ENCODE data around the gene SLC13A1.

The SLC13A1 gene

GRCh38 chr7:123154231-123154860 lies 45.4 kb downstream of the SLC13A1 start:
- H3K4ac ChIP-seq (ENCODE audit: low read length): no peak overlapping the region
- H3K9me3 ChIP-seq (replicated peaks in 1 of 2; ENCODE audit: control insufficient read depth in 2 of 2, insufficient read depth in 1 of 2, low read depth in 1 of 2, low read length in 2 of 2): no peaks in the 10 kb centered on the region
- no CpG with 5 or more reads among the region's 3 CpGs for WGBS, 2 donors (ENCODE audit: extremely low coverage in 2 of 2, insufficient read length in 2 of 2, insufficient replicate concordance in 1 of 2)

GRCh38 chr7:123151443-123151842 lies 48.3 kb downstream of the SLC13A1 start:
- Histone ChIP-seq H3K23ac (ENCODE audit: low read depth, low read length, poor library complexity) (no peak overlapping the region), H3K14ac (ENCODE audit: low read length) (no peak overlapping the region), H2BK120ac (ENCODE audit: low read depth, low read length) (no peak overlapping the region), H3K9ac (ENCODE audit: low read depth, low read length, poor library complexity) (no peak overlapping the region), H4K91ac (ENCODE audit: low read depth, low read length, poor library complexity) (no peak overlapping the region), H4K8ac (ENCODE audit: low read depth, low read length) (no peak overlapping the region), H3K4me3 (ENCODE audit: low read length in 2 of 2) (no peak overlapping the region), H2BK15ac (ENCODE audit: low read length) (no peak overlapping the region), H3K4ac (ENCODE audit: low read length) (no peak overlapping the region), H2BK5ac (ENCODE audit: low read length) (no peak overlapping the region), H2AFZ (ENCODE audit: low read length) (no peak overlapping the region), H3K79me1 (ENCODE audit: low read depth, low read length) (no peaks in the 10 kb centered on the region), H3K4me1 (ENCODE audit: control insufficient read depth in 2 of 2, insufficient read depth in 1 of 2, low read depth in 1 of 2, low read length in 2 of 2) (no peaks in the 10 kb centered on the region), H2AK5ac (ENCODE audit: low read depth, low read length) (no peak overlapping the region), H3K18ac (ENCODE audit: low read length) (no peak overlapping the region), H3K4me2 (ENCODE audit: insufficient read depth, low read length, poor library complexity, severe bottlenecking) (no peak overlapping the region), H3K27me3 (ENCODE audit: control insufficient read depth in 3 of 3, insufficient read depth in 3 of 3, low read depth in 1 of 3, low read length in 3 of 3) (no peaks in the 10 kb centered on the region), H3K36me3 (replicated peaks in 1 of 2; ENCODE audit: control insufficient read depth in 2 of 2, insufficient read depth in 2 of 2, low read length in 2 of 2) (no peaks in the 10 kb centered on the region), H3K9me3 (replicated peaks in 1 of 2; ENCODE audit: control insufficient read depth in 2 of 2, insufficient read depth in 1 of 2, low read depth in 1 of 2, low read length in 2 of 2) (no peaks in the 10 kb centered on the region), H3K27ac (replicated peaks; ENCODE audit: low read length) (no peak overlapping the region), H2BK12ac (ENCODE audit: low read length) (no peak overlapping the region)
- DNase-seq (ENCODE audit: low spot score): no peak
- no CpG with 5 or more reads among the region's 3 CpGs for WGBS, 2 donors (ENCODE audit: extremely low coverage in 2 of 2, insufficient read length in 2 of 2, insufficient replicate concordance in 1 of 2)

More at GRCh38 chr7:123154231-123154860, 45.4 kb downstream of the SLC13A1 start:
- H3K79me1 ChIP-seq (ENCODE audit: low read depth, low read length): no peaks in the 10 kb centered on the region
- H3K4me1 ChIP-seq (ENCODE audit: control insufficient read depth in 2 of 2, insufficient read depth in 1 of 2, low read depth in 1 of 2, low read length in 2 of 2): no peaks in the 10 kb centered on the region
- peak; percentile 86 for DNase-seq (ENCODE audit: low spot score)
- no peak overlapping the region for H3K18ac ChIP-seq (ENCODE audit: low read length)
- H2BK5ac ChIP-seq (ENCODE audit: low read length): no peak overlapping the region
- no peak overlapping the region for H4K91ac ChIP-seq (ENCODE audit: low read depth, low read length, poor library complexity)
- H2AK5ac ChIP-seq (ENCODE audit: low read depth, low read length): no peak overlapping the region
- no peak overlapping the region for H3K4me2 ChIP-seq (ENCODE audit: insufficient read depth, low read length, poor library complexity, severe bottlenecking)
- no peak overlapping the region for H4K8ac ChIP-seq (ENCODE audit: low read depth, low read length)
- H2BK120ac ChIP-seq (ENCODE audit: low read depth, low read length): no peak overlapping the region
- no peak overlapping the region for H2BK12ac ChIP-seq (ENCODE audit: low read length)
- no peak overlapping the region for H3K14ac ChIP-seq (ENCODE audit: low read length)
- no peaks in the 10 kb centered on the region for H3K27me3 ChIP-seq (ENCODE audit: control insufficient read depth in 3 of 3, insufficient read depth in 3 of 3, low read depth in 1 of 3, low read length in 3 of 3)
- no peak overlapping the region for H2AFZ ChIP-seq (ENCODE audit: low read length)
- no peak overlapping the region for H2BK15ac ChIP-seq (ENCODE audit: low read length)
- H3K27ac ChIP-seq (replicated peaks; ENCODE audit: low read length): no peak overlapping the region
- H3K4me3 ChIP-seq (ENCODE audit: low read length in 2 of 2): no peak overlapping the region
- H3K9ac ChIP-seq (ENCODE audit: low read depth, low read length, poor library complexity): no peak overlapping the region
- H3K36me3 ChIP-seq (replicated peaks in 1 of 2; ENCODE audit: control insufficient read depth in 2 of 2, insufficient read depth in 2 of 2, low read length in 2 of 2): no peaks in the 10 kb centered on the region
- H3K23ac ChIP-seq (ENCODE audit: low read depth, low read length, poor library complexity): no peak overlapping the region

GRCh38 chr7:123148813-123149212 lies 51.0 kb downstream of the SLC13A1 start:
- Histone ChIP-seq H3K4me3 (ENCODE audit: low read length in 2 of 2) (no peak overlapping the region), H4K91ac (ENCODE audit: low read depth, low read length, poor library complexity) (no peak overlapping the region), H2AFZ (ENCODE audit: low read length) (no peak overlapping the region), H3K27me3 (ENCODE audit: control insufficient read depth in 3 of 3, insufficient read depth in 3 of 3, low read depth in 1 of 3, low read length in 3 of 3) (no peaks in the 10 kb centered on the region), H3K36me3 (replicated peaks in 1 of 2; ENCODE audit: control insufficient read depth in 2 of 2, insufficient read depth in 2 of 2, low read length in 2 of 2) (no peaks in the 10 kb centered on the region), H2AK5ac (ENCODE audit: low read depth, low read length) (no peak overlapping the region), H3K9me3 (replicated peaks in 1 of 2; ENCODE audit: control insufficient read depth in 2 of 2, insufficient read depth in 1 of 2, low read depth in 1 of 2, low read length in 2 of 2) (no peaks in the 10 kb centered on the region), H3K23ac (ENCODE audit: low read depth, low read length, poor library complexity) (no peak overlapping the region), H3K27ac (replicated peaks; ENCODE audit: low read length) (no peak overlapping the region), H3K4ac (ENCODE audit: low read length) (no peak overlapping the region), H3K79me1 (ENCODE audit: low read depth, low read length) (no peaks in the 10 kb centered on the region), H2BK12ac (ENCODE audit: low read length) (no peak overlapping the region), H3K4me1 (ENCODE audit: control insufficient read depth in 2 of 2, insufficient read depth in 1 of 2, low read depth in 1 of 2, low read length in 2 of 2) (no peaks in the 10 kb centered on the region), H3K4me2 (ENCODE audit: insufficient read depth, low read length, poor library complexity, severe bottlenecking) (no peak overlapping the region), H2BK5ac (ENCODE audit: low read length) (no peak overlapping the region), H2BK15ac (ENCODE audit: low read length) (no peak overlapping the region), H3K9ac (ENCODE audit: low read depth, low read length, poor library complexity) (no peak overlapping the region), H3K18ac (ENCODE audit: low read length) (no peak overlapping the region), H3K14ac (ENCODE audit: low read length) (no peak overlapping the region), H4K8ac (ENCODE audit: low read depth, low read length) (no peak overlapping the region), H2BK120ac (ENCODE audit: low read depth, low read length) (no peak overlapping the region)
- WGBS, 2 donors (ENCODE audit: extremely low coverage in 2 of 2, insufficient read length in 2 of 2, insufficient replicate concordance in 1 of 2): no CpG with 5 or more reads among the region's 1 CpG
- no peak for DNase-seq (ENCODE audit: low spot score)

GRCh38 chr7:123143252-123144006 lies 56.3 kb downstream of the SLC13A1 start:
- Histone ChIP-seq H2BK5ac (ENCODE audit: low read length) (no peak overlapping the region), H3K36me3 (replicated peaks in 1 of 2; ENCODE audit: control insufficient read depth in 2 of 2, insufficient read depth in 2 of 2, low read length in 2 of 2) (no peaks in the 10 kb centered on the region), H3K79me1 (ENCODE audit: low read depth, low read length) (no peaks in the 10 kb centered on the region), H3K14ac (ENCODE audit: low read length) (no peak overlapping the region), H3K23ac (ENCODE audit: low read depth, low read length, poor library complexity) (no peak overlapping the region), H3K4me3 (ENCODE audit: low read length in 2 of 2) (no peak overlapping the region), H3K9me3 (replicated peaks in 1 of 2; ENCODE audit: control insufficient read depth in 2 of 2, insufficient read depth in 1 of 2, low read depth in 1 of 2, low read length in 2 of 2) (no peaks in the 10 kb centered on the region), H2BK120ac (ENCODE audit: low read depth, low read length) (no peak overlapping the region), H3K4me2 (ENCODE audit: insufficient read depth, low read length, poor library complexity, severe bottlenecking) (no peak overlapping the region), H3K27ac (replicated peaks; ENCODE audit: low read length) (no peak overlapping the region), H3K4me1 (ENCODE audit: control insufficient read depth in 2 of 2, insufficient read depth in 1 of 2, low read depth in 1 of 2, low read length in 2 of 2) (peaks cover 0 to 3% of the 10 kb centered on the region in 2 donors), H4K91ac (ENCODE audit: low read depth, low read length, poor library complexity) (no peak overlapping the region), H2BK12ac (ENCODE audit: low read length) (no peak overlapping the region), H4K8ac (ENCODE audit: low read depth, low read length) (no peak overlapping the region), H3K18ac (ENCODE audit: low read length) (no peak overlapping the region), H2BK15ac (ENCODE audit: low read length) (no peak overlapping the region), H3K27me3 (ENCODE audit: control insufficient read depth in 3 of 3, insufficient read depth in 3 of 3, low read depth in 1 of 3, low read length in 3 of 3) (no peaks in the 10 kb centered on the region), H2AFZ (ENCODE audit: low read length) (peak overlapping the region; percentile 63), H3K4ac (ENCODE audit: low read length) (no peak overlapping the region), H3K9ac (ENCODE audit: low read depth, low read length, poor library complexity) (no peak overlapping the region), H2AK5ac (ENCODE audit: low read depth, low read length) (no peak overlapping the region)
- no peak for DNase-seq (ENCODE audit: low spot score)
- WGBS, 2 donors (ENCODE audit: extremely low coverage in 2 of 2, insufficient read length in 2 of 2, insufficient replicate concordance in 1 of 2): no CpG with 5 or more reads among the region's 3 CpGs

Data from neuronal stem cell (in vitro differentiated cells).